Ectodermal cell (in vitro differentiated cells): ENCODE measurements around the gene MRPL45. TPM values are rescaled to one million over a fixed set of nuclear protein-coding genes. Genes with fewer than 3 reads are reported as not detected.
"Not testable (repeated sequence)": the region's sequence is repeated elsewhere in the genome, so short reads cannot be mapped to it uniquely, and the experiment has no call there.

Experiments used
- H3K27ac ChIP-seq: 2 replicates; pipeline ENCODE4 v1.7.0; 2013; ENCODE audit warnings: mild to moderate bottlenecking, low read depth, low read length; ENCODE audit not compliant: insufficient read depth, poor library complexity, severe bottlenecking
- H3K27me3 ChIP-seq: 2 replicates; pipeline ENCODE4 v1.7.0; 2013; ENCODE audit warnings: mild to moderate bottlenecking, low read length; ENCODE audit not compliant: insufficient read depth, control insufficient read depth, poor library complexity, severe bottlenecking
- H3K36me3 ChIP-seq: one replicate; pipeline ENCODE4 v1.7.0; 2013; ENCODE audit warnings: low read length; ENCODE audit not compliant: control insufficient read depth, insufficient read depth
- H3K4me1 ChIP-seq: one replicate; pipeline ENCODE4 v1.7.0; 2013; ENCODE audit warnings: low read length; ENCODE audit not compliant: control insufficient read depth, insufficient read depth
- H3K4me3 ChIP-seq: 2 replicates; pipeline ENCODE4 v1.7.0; 2013; ENCODE audit warnings: low read depth, low read length, control low read depth; ENCODE audit not compliant: insufficient read depth
- H3K9me3 ChIP-seq: 2 replicates; pipeline ENCODE4 v1.7.0; 2013; ENCODE audit warnings: mild to moderate bottlenecking, low read length, moderate library complexity; ENCODE audit not compliant: control insufficient read depth
- WGBS, 2 experiments: methylation state at CpG; one replicate each; pipeline ENCODE4 v1.1.7; 2013; ENCODE audit warnings: missing lambda C conversion rate in 2 of 2; 5-methylcytosine and 5-hydroxymethylcytosine counted together
- polyA plus RNA-seq, 4 experiments: library from polyadenylated mRNA; stranded (reverse); fragments of 50-300 nt; gene quantifications; one replicate each; pipeline ENCODE4 v1.2.3, GENCODE V29; 2013

Gene MRPL45
- polyA plus RNA-seq (2013, experiment 1 of 4): 62.9 TPM
- polyA plus RNA-seq (2013, experiment 2 of 4): 67.6 TPM
- 56.4 TPM for polyA plus RNA-seq (2013, experiment 3 of 4)
- polyA plus RNA-seq (2013, experiment 4 of 4): 59.6 TPM

GRCh38 chr17:38296834-38297517, at the start of gene MRPL45:
Gene MRPL45 (plus strand): TSS chr17:38297168. CDS start chr17:38297184, 16 bp downstream.
- peak within 1 kb of the TSS; percentile 55 for H3K27ac ChIP-seq

GRCh38 chr17:38253191-38253590, 43.8 kb upstream of the MRPL45 start:
- H3K27me3 ChIP-seq, H3K4me3 ChIP-seq, H3K36me3 ChIP-seq, H3K9me3 ChIP-seq, H3K4me1 ChIP-seq, H3K27ac ChIP-seq: not testable (repeated sequence)
- WGBS, 2 experiments: 97 to 100% methylated on average over 1 to 5 of the region's 14 CpGs

More at GRCh38 chr17:38296834-38297517, at the start of gene MRPL45:
- WGBS, 2 experiments: 1% methylated on average over 47 to 48 of the region's 48 CpGs
- H3K4me1 ChIP-seq, H3K27me3 ChIP-seq, H3K9me3 ChIP-seq, H3K36me3 ChIP-seq: not testable (repeated sequence)
- H3K4me3 ChIP-seq: peak within 1 kb of the TSS; percentile 61

- H3K27ac ChIP-seq, H3K36me3 ChIP-seq, H3K9me3 ChIP-seq, H3K27me3 ChIP-seq, H3K4me3 ChIP-seq, H3K4me1 ChIP-seq: not testable (repeated sequence)
- 41 to 92% methylated on average over 1 to 2 of the region's 2 CpGs for WGBS, 2 experiments
These were observed 42.6 kb upstream of the MRPL45 start for GRCh38 chr17:38254357-38254756.

GRCh38 chr17:38257013-38257621, 39.9 kb upstream of the MRPL45 start:
- H3K4me1 ChIP-seq, H3K9me3 ChIP-seq, H3K27me3 ChIP-seq, H3K27ac ChIP-seq, H3K36me3 ChIP-seq: not testable (repeated sequence)
- H3K4me3 ChIP-seq: peak overlapping the region; percentile 29
- 0 to 1% methylated on average over 49 to 50 of the region's 73 CpGs for WGBS, 2 experiments

- not testable (repeated sequence) for H3K36me3 ChIP-seq, H3K4me1 ChIP-seq, H3K9me3 ChIP-seq, H3K27me3 ChIP-seq, H3K27ac ChIP-seq, H3K4me3 ChIP-seq
- WGBS, 2 experiments: 89 to 100% methylated on average over 1 of the region's 1 CpG
These were observed 30.9 kb upstream of the MRPL45 start for GRCh38 chr17:38265974-38266506.

- not testable (repeated sequence) for H3K36me3 ChIP-seq, H3K4me3 ChIP-seq, H3K27ac ChIP-seq, H3K27me3 ChIP-seq, H3K9me3 ChIP-seq, H3K4me1 ChIP-seq
- 93 to 95% methylated on average over 15 of the region's 17 CpGs for WGBS, 2 experiments
These were observed 30.4 kb upstream of the MRPL45 start for GRCh38 chr17:38266571-38266970.

GRCh38 chr17:38268138-38268537, 28.8 kb upstream of the MRPL45 start:
- 80 to 93% methylated on average over 2 of the region's 3 CpGs for WGBS, 2 experiments
- H3K9me3 ChIP-seq, H3K4me1 ChIP-seq, H3K4me3 ChIP-seq, H3K27me3 ChIP-seq, H3K27ac ChIP-seq, H3K36me3 ChIP-seq: not testable (repeated sequence)

GRCh38 chr17:38269045-38269444, 27.9 kb upstream of the MRPL45 start:
- H3K9me3 ChIP-seq, H3K27ac ChIP-seq, H3K4me1 ChIP-seq, H3K27me3 ChIP-seq, H3K36me3 ChIP-seq, H3K4me3 ChIP-seq: not testable (repeated sequence)
- WGBS, 2 experiments: 83 to 90% methylated on average over 1 of the region's 1 CpG

GRCh38 chr17:38269552-38269951, 27.4 kb upstream of the MRPL45 start:
- not testable (repeated sequence) for H3K9me3 ChIP-seq, H3K27me3 ChIP-seq, H3K36me3 ChIP-seq, H3K27ac ChIP-seq, H3K4me3 ChIP-seq, H3K4me1 ChIP-seq

GRCh38 chr17:38285994-38286393, 11.0 kb upstream of the MRPL45 start:
- H3K36me3 ChIP-seq, H3K4me1 ChIP-seq, H3K9me3 ChIP-seq, H3K4me3 ChIP-seq, H3K27me3 ChIP-seq, H3K27ac ChIP-seq: not testable (repeated sequence)
